AG04449 (cell line): ENCODE results near the gene S1PR2.

Source experiments
- CTCF ChIA-PET: fragments of 350-600 bp; formaldehyde crosslinking; extraction: SDS; loops from one replicate; lab custom pipeline; 2021; ENCODE audit warnings: antibody characterized with exemption; lab: Yijun Ruan, JAX
- POLR2A ChIA-PET: fragments of 400-600, 350-600 bp; formaldehyde crosslinking; extraction: SDS; loops from one replicate; lab custom pipeline; 2020; ENCODE audit warnings: antibody characterized with exemption, inconsistent platforms; lab: Yijun Ruan, JAX
- DNase-seq: peaks from one replicate; pipeline ENCODE4 v3.0.0-alpha.2; 2010; ENCODE audit warnings: low read depth, low spot score
- H3K4me3 ChIP-seq: 2 replicates; pipeline ENCODE4 v1.5.1; 2011; ENCODE audit warnings: low read depth, mild to moderate bottlenecking, control low read depth, low read length
- CTCF ChIP-seq: IDR thresholded peaks from one replicate; pipeline ENCODE4 v1.5.1; 2011; ENCODE audit warnings: mild to moderate bottlenecking, moderate library complexity, low read length, control low read depth, inconsistent platforms; ENCODE audit not compliant: insufficient read depth; ENCODE audit errors: missing control alignments

The S1PR2 gene

GRCh38 chr19:10230861-10231611 is at the start of gene S1PR2:
S1PR2 (minus strand) TSS chr19:10231331; CDS start chr19:10224905, 6,426 bp downstream.
- no peak for TF ChIP-seq CTCF

GRCh38 chr19:10279737-10280442 is 48.8 kb upstream of the S1PR2 start:
- no peak for TF ChIP-seq CTCF
- ChIA-PET POLR2A (interaction anchor here (0.6 kb wide), 1 partner anchor 192 kb away, joined by 8 read pairs; no protein-coding TSS in a partner anchor), CTCF (interaction anchor here (0.9 to 2.2 kb wide), 8 partner anchors 9 to 112 kb away, joined by 3 to 7 read pairs (median 4); partner anchors contain the start of genes ICAM1 and ICAM5)
- no peak for DNase-seq
- no peak overlapping the region for H3K4me3 ChIP-seq

More at GRCh38 chr19:10230861-10231611, at the start of gene S1PR2:
- H3K4me3 ChIP-seq = peak within 1 kb of the TSS; percentile 81
- no peak for DNase-seq
- ChIA-PET CTCF (interaction anchor here (0.7 to 1.3 kb wide), 4 partner anchors 29 to 300 kb away, joined by 3 to 4 read pairs (median 3); no protein-coding TSS in a partner anchor), POLR2A (interaction anchor here (0.6 kb wide), 1 partner anchor 76 kb away, joined by 3 read pairs; no protein-coding TSS in a partner anchor)

- POLR2A ChIA-PET = no interaction called here
- CTCF ChIA-PET = interaction anchor here (0.8 to 2.2 kb wide), 7 partner anchors 9 to 112 kb away, joined by 3 to 9 read pairs (median 6); partner anchors contain the start of genes ICAM1 and ICAM5
- TF ChIP-seq CTCF = no peak
- H3K4me3 ChIP-seq = no peak overlapping the region
- no peak for DNase-seq
Measured at GRCh38 chr19:10278935-10279334, 47.8 kb upstream of the S1PR2 start.

- CTCF ChIA-PET = interaction anchor here (0.8 to 1.9 kb wide), 8 partner anchors 8 to 127 kb away, joined by 3 to 11 read pairs (median 5); partner anchors contain the start of gene ICAM1
- POLR2A ChIA-PET = interaction anchor here (1.5 kb wide), 1 partner anchor 13 kb away, joined by 6 read pairs; no protein-coding TSS in a partner anchor
- TF ChIP-seq CTCF = no peak
- no peak for DNase-seq
- no peak overlapping the region for H3K4me3 ChIP-seq
Measured at GRCh38 chr19:10277795-10278589, 46.9 kb upstream of the S1PR2 start.

- ChIA-PET POLR2A (no interaction called here), CTCF (interaction anchor here (0.9 to 1.8 kb wide), 6 partner anchors 15 to 129 kb away, joined by 3 to 10 read pairs (median 4); partner anchors contain the start of gene CDC37)
- no peak for TF ChIP-seq CTCF
- DNase-seq = no peak
- H3K4me3 ChIP-seq = no peak overlapping the region
Measured at GRCh38 chr19:10274589-10274988, 43.5 kb upstream of the S1PR2 start.
